GM21526 (cell line): ENCODE data around the gene HUNK.
"Not testable (repeated sequence)": the region's sequence is repeated elsewhere in the genome, so short reads cannot be mapped to it uniquely, and the experiment has no call there.

ENCODE experiments used
- ATAC-seq: cut with Tn5 transposase; IDR thresholded peaks from one replicate; pipeline ENCODE4 v1.9.1; 2021; ENCODE audit warnings: moderate library complexity; ENCODE audit not compliant: unreplicated experiment, low FRiP score

The HUNK gene

DNA sequence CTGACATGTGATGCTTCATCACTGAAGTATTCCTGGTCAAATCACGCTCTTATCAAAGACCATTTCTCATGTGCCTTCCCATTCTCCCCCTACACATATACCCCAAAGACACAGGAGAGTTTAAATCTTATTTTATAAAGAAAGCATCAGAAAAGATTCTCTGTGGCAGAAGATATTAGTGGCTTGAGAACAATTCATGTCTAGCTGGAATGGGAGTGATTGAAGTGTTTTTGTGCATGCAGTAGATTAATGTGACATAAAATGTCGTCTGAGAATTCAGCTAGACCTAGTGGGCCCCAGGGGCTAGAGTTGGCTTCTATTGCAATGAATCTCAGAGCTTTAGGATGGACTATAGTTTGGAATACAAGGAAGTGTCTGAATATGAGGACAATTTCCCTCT lies 163.9 kb downstream of the HUNK start:
- ATAC-seq = no peak

DNA sequence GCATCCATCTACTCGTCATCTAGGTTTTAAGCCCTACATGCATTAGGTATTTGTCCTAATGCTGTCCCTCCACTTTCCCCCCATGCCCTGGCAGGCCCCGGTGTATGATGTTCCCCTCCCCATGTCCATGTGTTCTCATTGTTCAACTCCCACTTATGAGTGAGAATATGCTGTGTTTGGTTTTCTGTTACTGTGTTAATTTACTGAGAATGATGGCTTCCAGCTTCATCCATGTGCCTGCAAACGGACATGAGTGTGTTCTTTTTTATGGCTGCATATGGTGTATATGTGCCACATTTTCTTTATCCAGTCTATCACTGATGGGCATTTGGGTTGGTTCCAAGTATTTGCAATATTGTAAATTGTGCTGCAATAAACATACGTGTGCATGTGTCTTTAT lies 165.9 kb downstream of the HUNK start:
- not testable (repeated sequence) for ATAC-seq

DNA sequence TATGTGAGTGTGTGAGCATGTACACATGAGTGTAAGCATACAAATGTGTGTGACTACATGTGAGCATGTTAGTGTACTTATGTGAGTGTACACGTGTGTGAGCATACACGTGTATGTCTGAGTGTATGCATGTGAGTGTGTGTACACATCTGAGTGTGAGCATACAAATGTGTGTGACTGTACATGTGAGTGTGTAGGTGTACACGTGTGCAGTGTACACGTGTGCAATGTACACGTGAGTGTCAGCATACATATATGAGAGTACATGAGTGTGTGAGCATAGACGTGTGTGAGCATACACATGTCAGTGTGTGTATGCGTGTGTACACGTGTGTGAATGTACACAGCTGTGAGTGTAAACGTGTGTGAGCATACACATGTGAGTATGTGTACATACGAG lies 170.6 kb downstream of the HUNK start:
- no peak for ATAC-seq

DNA sequence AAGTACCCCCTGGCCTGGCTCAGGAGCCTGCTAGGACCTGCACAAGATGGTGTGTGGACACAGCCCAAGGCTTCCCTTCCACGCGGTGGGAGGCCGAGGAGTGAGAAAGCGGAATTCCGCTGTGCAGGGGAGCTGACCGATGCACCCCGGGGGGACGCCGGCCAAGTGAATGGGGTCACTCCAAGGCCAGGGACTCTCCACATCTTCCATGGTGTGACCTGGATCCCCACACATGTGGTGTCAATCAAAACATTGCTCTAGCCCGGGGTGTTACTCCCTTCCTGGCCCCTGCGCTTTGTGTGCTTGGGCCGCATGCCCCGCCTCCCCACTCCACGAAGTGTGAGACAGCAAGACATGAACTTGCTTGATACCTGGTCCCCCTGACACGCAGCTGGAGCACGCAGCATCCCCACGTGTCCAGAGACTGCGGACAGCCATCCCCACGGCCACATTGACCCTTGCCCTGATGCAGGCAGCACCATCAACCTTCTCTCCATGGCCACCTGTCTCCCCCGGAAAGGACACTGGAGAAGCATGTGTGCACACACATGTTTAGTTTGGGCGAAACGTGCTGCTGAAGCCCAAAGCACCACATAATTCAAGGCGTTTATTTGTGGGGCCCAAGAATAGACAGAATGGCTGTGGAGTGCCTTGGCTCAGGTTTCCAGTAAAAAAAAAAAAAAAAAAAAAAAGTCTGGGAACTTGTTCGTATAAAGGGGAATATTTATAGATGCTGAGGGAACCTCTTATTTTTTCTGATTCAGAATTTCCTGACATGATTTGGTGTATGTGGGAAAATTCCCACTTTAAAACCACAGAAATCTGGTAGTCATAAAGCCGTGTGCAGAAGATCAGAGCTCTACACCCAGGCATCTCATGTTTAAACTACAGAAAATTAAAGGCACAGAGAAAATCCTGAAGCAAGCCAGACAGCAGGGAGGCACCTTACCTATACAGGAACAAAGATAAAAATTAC lies 171.7 kb downstream of the HUNK start:
- ATAC-seq = no peak

DNA sequence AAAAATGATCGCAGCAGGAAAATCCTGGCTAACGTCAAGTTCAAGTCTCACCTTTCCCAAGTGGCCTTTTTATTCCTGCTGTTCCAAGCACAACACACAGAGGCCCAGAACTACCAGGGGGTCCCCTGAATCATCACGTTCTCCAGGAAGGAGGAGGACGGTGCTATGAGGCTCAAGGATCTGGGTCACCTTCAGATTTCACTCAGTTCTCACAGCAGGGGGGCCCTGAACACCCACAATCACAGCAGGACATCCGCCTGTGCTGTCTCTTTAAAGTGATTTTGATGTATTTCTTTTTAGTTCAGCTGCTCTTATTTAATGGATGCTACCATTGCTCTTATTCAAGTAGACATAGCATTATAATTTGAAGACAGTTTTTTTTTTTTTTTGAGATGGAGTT lies 173.4 kb downstream of the HUNK start:
- ATAC-seq = no peak

DNA sequence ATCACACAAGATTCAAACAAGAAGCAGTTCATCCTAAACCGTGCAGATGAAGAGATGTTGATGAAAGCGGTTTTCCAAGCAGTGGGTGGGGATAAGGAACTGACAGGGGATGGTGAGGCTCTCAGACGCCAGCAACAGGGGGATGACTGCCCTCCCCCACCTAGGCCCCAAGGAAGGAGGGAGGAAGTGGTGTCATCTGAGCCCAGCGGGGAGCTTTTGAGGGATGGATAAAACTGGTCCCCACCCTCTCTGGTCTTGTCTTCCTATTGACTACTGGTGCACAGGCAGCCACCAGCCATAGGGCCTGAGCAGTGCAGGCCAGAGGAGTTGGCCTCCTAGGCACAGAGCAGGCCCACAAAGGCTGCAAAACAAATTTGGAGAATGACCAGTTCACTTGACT lies 175.5 kb downstream of the HUNK start:
- no peak for ATAC-seq
